Activated CD4-positive, alpha-beta T cell treated with anti-CD3 and anti-CD28 coated beads, Interleukin-2, amount 50 U/mL, for 4 hours (primary cell): ENCODE measurements around the gene DOC2B.
"Not testable (repeated sequence)": the region's sequence is repeated elsewhere in the genome, so short reads cannot be mapped to it uniquely, and the experiment has no call there.

Experiments used
- DNase-seq, 2 experiments: peaks; one replicate each; pipeline ENCODE4 v3.0.0-alpha.2; 2020

DOC2B gene

DNA sequence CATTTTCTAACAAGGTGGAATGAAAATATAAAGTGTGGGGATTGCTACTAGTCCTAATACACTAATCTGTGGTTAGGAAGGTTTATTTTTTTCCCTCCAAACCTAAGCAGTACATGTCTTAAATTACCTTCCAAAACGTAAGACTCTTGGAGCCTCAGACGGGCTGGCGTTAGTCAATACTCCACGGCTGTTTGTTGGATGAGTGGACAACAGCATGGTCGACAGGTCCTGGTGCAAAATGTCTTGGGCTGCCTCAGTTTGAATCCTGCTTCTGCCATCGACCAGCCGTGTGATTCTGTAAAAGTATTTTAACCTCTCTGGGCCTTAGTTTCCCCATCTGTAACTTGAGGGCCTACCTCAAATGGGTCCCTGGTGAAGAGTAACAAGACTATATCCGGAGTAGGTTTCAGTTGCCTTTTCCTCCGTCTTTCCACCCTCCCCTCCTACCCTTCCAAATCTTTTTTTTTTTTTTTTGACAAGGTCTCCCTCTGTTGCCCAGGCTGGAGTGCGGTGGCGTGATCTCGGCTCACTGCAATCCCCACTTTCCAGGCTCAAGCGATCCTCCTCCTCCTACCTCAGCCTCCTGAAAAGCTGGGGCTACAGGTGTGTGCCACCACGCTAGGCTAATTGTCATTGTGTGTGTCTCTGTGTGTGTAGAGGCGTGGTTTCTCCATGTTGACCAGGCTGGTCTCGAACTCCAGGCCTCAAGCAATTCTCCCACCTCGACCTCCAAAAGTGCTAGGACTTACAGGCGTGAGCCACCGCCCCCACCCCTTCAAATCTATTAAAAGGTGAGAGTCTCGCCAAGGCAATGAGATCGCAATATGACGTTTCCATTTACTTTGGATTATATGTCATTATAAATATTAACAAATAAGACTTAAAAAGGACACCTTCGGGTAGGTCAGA is 38.3 kb downstream of the DOC2B start:
- DNase-seq = no peak

DNA sequence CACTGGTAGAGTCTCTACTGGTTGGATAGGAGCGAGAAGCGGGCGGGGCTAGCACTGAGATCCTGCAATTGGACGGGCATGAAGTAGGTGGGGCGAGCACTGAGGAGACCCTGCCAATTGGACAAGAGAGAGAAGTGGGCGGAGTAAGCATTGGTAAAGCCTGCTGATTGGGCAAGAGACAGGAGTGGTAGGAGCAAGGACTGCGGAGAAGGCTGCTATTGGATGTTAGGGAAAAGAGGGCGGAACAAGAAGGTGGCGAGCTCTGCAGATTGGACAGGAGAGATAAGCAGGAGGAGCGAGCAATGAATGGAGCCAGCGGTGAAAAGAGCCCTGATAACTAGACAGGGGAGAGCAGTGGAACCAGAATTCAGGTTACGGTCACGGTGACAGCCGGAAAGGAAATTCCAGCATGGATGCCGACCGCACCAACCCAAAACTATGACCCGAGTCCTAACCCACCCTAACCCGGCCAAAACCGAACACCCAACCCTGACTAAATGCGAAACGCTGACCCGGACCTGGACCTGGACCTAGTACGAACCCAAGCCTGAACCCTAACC is 39.3 kb downstream of the DOC2B start:
- DNase-seq = no peak

DNA sequence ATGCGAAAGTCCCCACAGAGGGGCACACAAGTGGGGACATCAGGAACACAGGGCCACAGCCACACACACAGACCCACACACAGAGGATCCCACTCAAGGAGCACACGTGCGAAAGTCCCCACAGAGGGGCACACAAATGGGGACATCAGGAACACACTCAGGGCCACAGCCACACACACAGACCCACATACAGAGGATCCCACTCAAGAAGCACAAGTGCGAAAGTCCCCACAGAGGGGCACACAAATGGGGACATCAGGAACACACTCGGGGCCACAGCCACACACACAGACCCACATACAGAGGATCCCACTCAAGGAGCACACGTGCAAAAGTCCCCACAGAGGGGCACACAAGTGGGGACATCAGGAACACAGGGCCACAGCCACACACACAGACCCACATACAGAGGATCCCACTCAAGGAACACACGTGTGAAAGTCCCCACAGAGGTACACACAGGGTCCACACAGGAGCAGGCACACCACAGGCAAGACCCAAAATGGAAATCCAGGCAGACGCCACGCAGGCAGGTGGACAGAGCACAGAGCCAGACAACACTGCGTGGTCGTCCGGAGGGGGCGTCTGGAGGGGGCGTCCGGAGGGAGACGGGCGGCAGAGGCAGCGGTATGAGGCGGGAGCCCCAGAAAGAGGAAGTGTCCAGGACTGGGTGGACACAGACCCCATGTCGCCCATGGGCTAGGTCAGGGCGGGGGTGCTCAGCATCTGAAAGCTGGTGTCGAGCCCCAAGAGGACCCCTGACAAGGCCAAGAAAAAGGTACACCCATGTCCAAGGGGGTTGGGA is 41.8 kb downstream of the DOC2B start:
- DNase-seq = not testable (repeated sequence)

DNA sequence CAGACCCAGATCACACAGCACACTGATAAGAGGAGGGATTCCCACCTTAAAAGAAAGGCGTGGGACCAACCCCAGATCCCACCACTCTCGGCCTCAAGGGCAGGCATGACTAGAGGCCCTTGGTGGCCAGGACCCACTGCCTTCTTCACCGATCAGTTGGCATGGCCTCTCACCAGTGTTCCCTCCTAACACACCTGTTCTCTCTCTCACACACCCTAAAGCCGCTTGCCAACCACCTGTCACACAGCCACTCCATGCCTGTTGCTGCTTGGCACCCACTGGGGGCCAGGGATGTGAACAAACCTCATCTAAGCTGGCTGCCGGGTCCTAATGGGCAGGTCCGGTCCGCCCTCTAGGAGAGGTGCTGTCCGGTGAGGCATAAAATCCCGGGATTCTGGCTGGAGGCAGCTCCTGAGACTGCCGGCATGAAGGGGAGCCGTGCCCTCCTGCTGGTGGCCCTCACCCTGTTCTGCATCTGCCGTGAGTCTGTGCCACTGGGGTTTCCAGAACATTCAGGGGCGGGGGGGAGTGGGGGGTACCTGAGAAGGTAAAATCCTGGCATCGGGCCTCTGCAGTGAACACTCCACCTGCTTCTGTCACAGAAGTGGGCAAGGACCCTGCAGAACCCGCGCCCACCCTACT is 44.2 kb downstream of the DOC2B start, which contains the start of gene SCGB1C2:
Gene SCGB1C2, plus strand, starts transcription at position 404 of the 642 bp plus-strand sequence. Its CDS starts 22 bp downstream, at position 426.
- not testable (repeated sequence) for DNase-seq

DNA sequence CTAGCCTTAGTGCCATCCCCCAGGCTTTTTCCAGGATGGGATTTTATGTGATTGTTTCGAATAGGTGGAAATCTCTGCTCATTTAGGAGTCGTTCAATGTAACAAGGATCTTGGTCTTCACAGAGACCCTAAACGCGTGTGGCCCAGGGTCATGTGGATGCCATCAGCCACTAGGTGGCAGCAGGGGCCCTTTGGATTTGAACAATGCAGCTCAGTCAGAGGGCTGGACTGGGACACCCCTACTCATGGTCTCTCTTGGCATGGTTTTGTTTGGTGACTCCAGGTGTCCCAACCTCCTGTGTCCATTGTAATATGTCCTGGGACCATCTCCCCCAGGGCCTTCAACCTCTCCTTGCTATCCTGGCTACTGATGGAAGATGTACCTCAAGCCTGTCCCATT is 44.9 kb downstream of the DOC2B start:
- DNase-seq = peak; percentile 74 to 78

- not testable (repeated sequence) for DNase-seq
These were observed 45.6 kb downstream of the DOC2B start for GRCh38 chr17:135895-136294.

DNA sequence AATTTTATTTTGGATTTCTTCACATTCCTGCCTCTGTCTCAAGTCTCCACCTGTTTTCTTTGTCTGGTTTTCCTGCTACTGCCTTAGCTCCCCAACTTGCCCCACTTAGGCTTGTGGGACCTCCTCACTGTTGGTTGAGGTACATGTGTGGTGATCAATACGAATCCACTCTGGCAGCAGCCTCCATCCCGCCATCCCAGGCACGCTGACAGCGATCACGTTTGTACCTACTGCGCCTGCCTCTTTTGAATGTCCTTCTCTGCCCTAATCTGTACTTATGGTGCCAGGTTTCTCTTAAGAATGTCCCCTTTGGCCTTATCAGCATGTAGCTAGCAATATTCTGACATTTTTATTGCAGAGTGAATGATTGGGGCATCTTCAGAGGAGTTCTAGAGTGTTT is 46.4 kb downstream of the DOC2B start:
- not testable (repeated sequence) for DNase-seq

GRCh38 chr17:134332-134785 is 47.1 kb downstream of the DOC2B start:
- not testable (repeated sequence) for DNase-seq

DNA sequence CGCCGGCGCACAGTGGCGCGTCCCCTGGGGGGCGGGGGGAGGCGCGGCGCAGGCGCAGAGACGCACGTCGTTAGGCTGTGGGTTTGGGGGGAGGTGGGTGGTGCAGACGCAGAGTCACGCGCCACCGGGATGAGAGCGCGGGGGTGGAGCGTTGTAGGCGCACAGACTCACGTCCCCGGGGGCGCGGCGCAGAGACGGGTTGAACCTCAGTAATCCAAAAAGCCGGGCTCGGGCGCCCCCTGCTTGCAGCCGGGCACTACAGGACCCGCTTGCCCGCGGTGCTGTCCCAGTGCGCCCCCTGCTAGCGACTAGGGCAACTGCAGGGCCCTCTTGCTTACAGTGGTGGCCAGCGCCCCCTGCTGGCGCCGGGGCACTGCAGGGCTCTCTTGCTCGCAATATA is 47.5 kb downstream of the DOC2B start:
- not testable (repeated sequence) for DNase-seq

- peak; percentile 57 to 58 for DNase-seq
These were observed 63.0 kb downstream of the DOC2B start for GRCh38 chr17:118339-118917.

DNA sequence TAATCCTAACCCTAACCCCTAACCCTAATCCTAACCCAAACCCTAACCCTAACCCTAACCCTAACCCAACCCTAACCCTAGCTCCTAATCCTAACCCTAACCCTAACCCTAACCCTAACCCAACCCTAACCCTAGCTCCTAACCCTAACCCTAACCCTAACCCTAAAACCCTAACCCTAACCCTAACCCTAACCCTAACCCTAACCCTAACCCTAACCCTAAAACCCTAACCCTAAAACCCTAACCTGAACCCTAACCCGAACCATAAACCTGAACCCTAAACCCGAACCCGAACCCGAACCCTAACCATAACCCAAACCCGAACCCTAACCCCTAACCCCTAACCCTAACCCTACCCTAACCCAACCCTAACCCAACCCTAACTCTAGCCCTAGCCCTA is 68.3 kb downstream of the DOC2B start:
- not testable (repeated sequence) for DNase-seq
